Testis (tissue), 3 donors: ENCODE results near the gene WNT11. TPM values are rescaled to one million over a fixed set of nuclear protein-coding genes. Genes with fewer than 3 reads are reported as not detected.
A peak's percentile ranks its signal among the peaks of the same experiment; 100 is the strongest.

Experiments used
- DNase-seq: peaks from one replicate; pipeline ENCODE4 v3.0.0-alpha.2; 2019
- H3K27ac ChIP-seq, 2 donors: fragments of 200-600 bp; sonication (generic); one replicate each; pipeline ENCODE4 v1.5.1; 2019
- H3K27me3 ChIP-seq: fragments of 200-600 bp; sonication (generic); one replicate; pipeline ENCODE4 v1.5.1; 2019
- H3K36me3 ChIP-seq: fragments of 200-600 bp; sonication (generic); one replicate; pipeline ENCODE4 v1.5.1; 2017; ENCODE audit warnings: low read depth; ENCODE audit errors: missing control alignments
- H3K4me1 ChIP-seq: fragments of 200-600 bp; sonication (generic); one replicate; pipeline ENCODE4 v1.5.1; 2019
- H3K4me3 ChIP-seq, 2 donors: fragments of 200-600 bp; sonication (generic); one replicate each; pipeline ENCODE4 v1.5.1; 2017 to 2019
- H3K9me3 ChIP-seq: fragments of 200-600 bp; sonication (generic); one replicate; pipeline ENCODE4 v1.5.1; 2017
- CTCF ChIP-seq, 3 experiments: fragments of 450-650 bp in 2 of 3; fragments of 200-600 bp in 1 of 3; sonication (generic) in 1 of 3; IDR thresholded peaks; one replicate each; pipeline ENCODE4 v1.5.1; 2016 to 2019; ENCODE audit warnings: antibody characterized with exemption in 3 of 3, mild to moderate bottlenecking in 2 of 3, moderate library complexity in 1 of 3
- POLR2A ChIP-seq: fragments of 450-650 bp; IDR thresholded peaks from one replicate; pipeline ENCODE4 v1.6.1; 2017; ENCODE audit warnings: antibody characterized with exemption, mild to moderate bottlenecking, moderate library complexity
- WGBS, 2 donors: methylation state at CpG; one replicate each; pipeline ENCODE4 v1.1.5; 2018; 5-methylcytosine and 5-hydroxymethylcytosine counted together
- intact Hi-C: fragments of 100-400 bp; cut with DNase I; formaldehyde crosslinking; loops from one replicate; pipeline ENCODE4 v1.15.1; 2023; ENCODE audit warnings: low total_unique reads
- polyA plus RNA-seq: library from polyadenylated mRNA; stranded (reverse); fragments of 350-450 nt; fragmentation: Illumina TruSeq; extraction: RNeasy Lipid Tissue Mini Kit (QIAGEN cat#74804); gene quantifications from one replicate; pipeline ENCODE4 v1.2.3, GENCODE V29; 2014; ENCODE audit warnings: low read depth, low replicate concordance; ENCODE audit not compliant: insufficient read depth
- total RNA-seq, 2 donors: library from RNA; depleted of rRNA; stranded (reverse); fragments of >200 nt; gene quantifications; one replicate each; pipeline ENCODE4 v1.2.3, GENCODE V29; 2016

The WNT11 gene
- total and polyA plus RNA-seq, 3 donors from 2014 or later, result 2.7 to 4.3 (median 2.8) TPM

- TF ChIP-seq CTCF (IDR thresholded peaks at IDR 0.05) (no peak), POLR2A (no peak)
- H3K4me3 ChIP-seq, result no peak overlapping the region
- H3K27ac ChIP-seq, result peak overlapping the region in 1 of 2 donors; percentile 9
- no peak for DNase-seq
- 71 to 83% methylated on average over 15 to 21 of the region's 21 CpGs for WGBS, 2 donors
- H3K27me3 ChIP-seq, result no peaks in the 10 kb centered on the region
- H3K4me1 ChIP-seq, result peaks cover 18% of the 10 kb centered on the region
- H3K36me3 ChIP-seq, result no peaks in the 10 kb centered on the region
- intact Hi-C loops, result no loop called here
- H3K9me3 ChIP-seq, result no peaks in the 10 kb centered on the region
Observed at GRCh38 chr11:76186776-76187279, 19.5 kb downstream of the WNT11 start.

- DNase-seq, result peak; percentile 77
Observed at GRCh38 chr11:76185931-76186401, 20.3 kb downstream of the WNT11 start.

GRCh38 chr11:76185511-76185910 is 20.8 kb downstream of the WNT11 start:
- WGBS, 2 donors, result 56 to 65% methylated on average over 10 of the region's 10 CpGs
- H3K27me3 ChIP-seq, result no peaks in the 10 kb centered on the region
- H3K4me1 ChIP-seq, result peaks cover 18% of the 10 kb centered on the region
- H3K9me3 ChIP-seq, result no peaks in the 10 kb centered on the region
- TF ChIP-seq CTCF (IDR thresholded peaks at IDR 0.05) (no peak), POLR2A (no peak)
- H3K27ac ChIP-seq, result peak overlapping the region in 1 of 2 donors; percentile 52
- H3K36me3 ChIP-seq, result no peaks in the 10 kb centered on the region
- peak; percentile 34 for DNase-seq
- H3K4me3 ChIP-seq, result no peak overlapping the region
- intact Hi-C loops, result no loop called here

More at GRCh38 chr11:76185931-76186401, 20.3 kb downstream of the WNT11 start:
- no peaks in the 10 kb centered on the region for H3K36me3 ChIP-seq
- WGBS, 2 donors, result 38 to 49% methylated on average over 13 to 15 of the region's 15 CpGs
- H3K4me1 ChIP-seq, result peaks cover 18% of the 10 kb centered on the region
- TF ChIP-seq CTCF (IDR thresholded peaks at IDR 0.05), result no peak
- no peak for TF ChIP-seq POLR2A
- intact Hi-C loops, result no loop called here
- H3K27me3 ChIP-seq, result no peaks in the 10 kb centered on the region
- no peak overlapping the region for H3K4me3 ChIP-seq
- H3K9me3 ChIP-seq, result no peaks in the 10 kb centered on the region
- peak overlapping the region in 1 of 2 donors; percentile 52 for H3K27ac ChIP-seq

GRCh38 chr11:76184551-76184993 is 21.7 kb downstream of the WNT11 start:
- 67 to 71% methylated on average over 5 to 6 of the region's 7 CpGs for WGBS, 2 donors
- intact Hi-C loops, result no loop called here
- no peak for TF ChIP-seq POLR2A
- TF ChIP-seq CTCF (IDR thresholded peaks at IDR 0.05), result no peak
- Histone ChIP-seq H3K27me3 (no peaks in the 10 kb centered on the region), H3K36me3 (no peaks in the 10 kb centered on the region), H3K4me3 (no peak overlapping the region), H3K27ac (no peak overlapping the region), H3K9me3 (no peaks in the 10 kb centered on the region), H3K4me1 (peaks cover 15% of the 10 kb centered on the region)
- no peak for DNase-seq

GRCh38 chr11:76181371-76181770 is 24.9 kb downstream of the WNT11 start:
- TF ChIP-seq POLR2A, result no peak
- TF ChIP-seq CTCF (IDR thresholded peaks at IDR 0.05), result no peak
- Histone ChIP-seq H3K9me3 (no peaks in the 10 kb centered on the region), H3K36me3 (no peaks in the 10 kb centered on the region), H3K27me3 (no peaks in the 10 kb centered on the region), H3K4me1 (peaks cover 15% of the 10 kb centered on the region), H3K4me3 (no peak overlapping the region), H3K27ac (no peak overlapping the region)
- intact Hi-C loops, result no loop called here
- no peak for DNase-seq
- WGBS, 2 donors, result 91 to 100% methylated on average over 3 to 15 of the region's 15 CpGs
